Peyer's patch (tissue), 4 donors: ENCODE data around the gene EEFSEC.

Experiments
- POLR2A ChIP-seq, 2 donors: fragments of 450-650 bp; IDR thresholded peaks; one replicate each; pipeline ENCODE4 v1.5.1; 2017; ENCODE audit warnings: antibody characterized with exemption in 2 of 2, mild to moderate bottlenecking in 2 of 2, moderate library complexity in 2 of 2
- TF ChIP-seq, protein P1 (sequence below), 6 experiments: fragments of 450-650 bp in 4 of 6; fragments of 200-600 bp in 2 of 6; sonication (generic) in 1 of 6; IDR thresholded peaks; one replicate each; pipeline ENCODE4 v1.5.1; 2017 to 2019; ENCODE audit warnings: antibody characterized with exemption in 6 of 6, mild to moderate bottlenecking in 3 of 6, moderate library complexity in 1 of 6

DNA sequence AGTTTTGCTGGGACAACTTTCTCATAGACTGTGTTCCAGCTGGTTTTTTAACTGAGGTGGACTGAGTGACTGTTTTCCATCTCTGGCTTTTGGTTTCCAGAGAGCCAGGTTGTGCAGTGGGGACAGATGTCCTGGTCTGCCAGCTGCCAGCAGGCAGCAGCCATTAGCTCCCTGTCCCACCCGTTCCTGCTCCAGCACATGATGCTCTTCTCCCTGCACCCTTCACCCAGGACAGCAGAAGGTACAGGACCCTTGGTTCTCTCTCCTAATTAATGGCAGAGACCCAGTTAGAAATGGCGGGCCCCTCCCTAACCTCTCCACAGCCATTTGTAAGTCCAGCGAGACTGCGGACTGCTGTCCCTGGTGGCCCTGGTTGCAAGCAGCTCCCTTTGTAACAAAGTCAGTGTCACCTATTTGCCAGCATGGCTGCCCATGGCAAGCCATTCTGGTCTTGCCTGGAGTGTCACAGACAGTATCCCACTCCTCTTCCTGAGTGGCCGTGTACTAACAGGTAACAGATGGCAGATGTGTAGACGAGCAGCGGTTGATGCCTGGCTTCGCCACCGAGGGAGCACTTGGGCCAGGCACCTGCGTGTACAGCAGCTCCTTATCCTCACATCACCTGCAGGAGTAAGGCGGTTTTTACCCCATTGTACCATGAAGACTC, 165.1 kb downstream of the EEFSEC start:
- TF ChIP-seq, protein P1, sequence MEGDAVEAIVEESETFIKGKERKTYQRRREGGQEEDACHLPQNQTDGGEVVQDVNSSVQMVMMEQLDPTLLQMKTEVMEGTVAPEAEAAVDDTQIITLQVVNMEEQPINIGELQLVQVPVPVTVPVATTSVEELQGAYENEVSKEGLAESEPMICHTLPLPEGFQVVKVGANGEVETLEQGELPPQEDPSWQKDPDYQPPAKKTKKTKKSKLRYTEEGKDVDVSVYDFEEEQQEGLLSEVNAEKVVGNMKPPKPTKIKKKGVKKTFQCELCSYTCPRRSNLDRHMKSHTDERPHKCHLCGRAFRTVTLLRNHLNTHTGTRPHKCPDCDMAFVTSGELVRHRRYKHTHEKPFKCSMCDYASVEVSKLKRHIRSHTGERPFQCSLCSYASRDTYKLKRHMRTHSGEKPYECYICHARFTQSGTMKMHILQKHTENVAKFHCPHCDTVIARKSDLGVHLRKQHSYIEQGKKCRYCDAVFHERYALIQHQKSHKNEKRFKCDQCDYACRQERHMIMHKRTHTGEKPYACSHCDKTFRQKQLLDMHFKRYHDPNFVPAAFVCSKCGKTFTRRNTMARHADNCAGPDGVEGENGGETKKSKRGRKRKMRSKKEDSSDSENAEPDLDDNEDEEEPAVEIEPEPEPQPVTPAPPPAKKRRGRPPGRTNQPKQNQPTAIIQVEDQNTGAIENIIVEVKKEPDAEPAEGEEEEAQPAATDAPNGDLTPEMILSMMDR (IDR thresholded peaks at IDR 0.05): no peak
- no peak for TF ChIP-seq POLR2A (IDR thresholded peaks at IDR 0.05)
